Measurements from ENCODE around the gene HYAL4.
"Not testable (repeated sequence)": the region's sequence is repeated elsewhere in the genome, so short reads cannot be mapped to it uniquely, and the experiment has no call there.

HYAL4 gene, protein sequence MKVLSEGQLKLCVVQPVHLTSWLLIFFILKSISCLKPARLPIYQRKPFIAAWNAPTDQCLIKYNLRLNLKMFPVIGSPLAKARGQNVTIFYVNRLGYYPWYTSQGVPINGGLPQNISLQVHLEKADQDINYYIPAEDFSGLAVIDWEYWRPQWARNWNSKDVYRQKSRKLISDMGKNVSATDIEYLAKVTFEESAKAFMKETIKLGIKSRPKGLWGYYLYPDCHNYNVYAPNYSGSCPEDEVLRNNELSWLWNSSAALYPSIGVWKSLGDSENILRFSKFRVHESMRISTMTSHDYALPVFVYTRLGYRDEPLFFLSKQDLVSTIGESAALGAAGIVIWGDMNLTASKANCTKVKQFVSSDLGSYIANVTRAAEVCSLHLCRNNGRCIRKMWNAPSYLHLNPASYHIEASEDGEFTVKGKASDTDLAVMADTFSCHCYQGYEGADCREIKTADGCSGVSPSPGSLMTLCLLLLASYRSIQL

DNA sequence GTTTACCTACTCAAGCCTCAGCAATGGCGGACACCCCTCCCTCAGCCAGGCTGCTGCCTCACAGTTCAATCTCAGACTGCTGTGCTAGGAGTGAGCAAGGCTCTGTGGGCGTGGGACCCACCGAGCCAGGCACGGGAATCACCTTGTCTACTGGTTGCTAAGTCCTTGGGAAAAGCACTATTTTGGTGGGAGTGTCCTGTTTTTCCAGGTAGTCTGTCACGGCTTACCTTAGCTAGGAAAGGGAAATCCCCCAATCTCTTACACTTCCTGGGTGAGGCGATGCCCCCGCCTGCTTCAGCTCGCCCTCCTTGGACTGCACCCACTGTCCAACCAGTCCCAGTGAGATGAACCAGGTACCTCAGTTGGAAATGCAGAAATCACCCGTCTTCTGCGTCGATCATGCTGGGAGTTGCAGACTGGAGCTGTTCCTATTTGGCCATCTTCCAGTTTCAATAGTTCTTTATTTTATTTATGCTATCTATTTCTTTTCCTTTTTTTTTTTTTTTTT is at the start of gene HYAL4:
TSS of gene HYAL4 (plus strand) at position 458 of the 508 bp plus-strand sequence. CDS start 23,105 bp downstream, outside the sequence.
- no peak for DNase-seq

DNA sequence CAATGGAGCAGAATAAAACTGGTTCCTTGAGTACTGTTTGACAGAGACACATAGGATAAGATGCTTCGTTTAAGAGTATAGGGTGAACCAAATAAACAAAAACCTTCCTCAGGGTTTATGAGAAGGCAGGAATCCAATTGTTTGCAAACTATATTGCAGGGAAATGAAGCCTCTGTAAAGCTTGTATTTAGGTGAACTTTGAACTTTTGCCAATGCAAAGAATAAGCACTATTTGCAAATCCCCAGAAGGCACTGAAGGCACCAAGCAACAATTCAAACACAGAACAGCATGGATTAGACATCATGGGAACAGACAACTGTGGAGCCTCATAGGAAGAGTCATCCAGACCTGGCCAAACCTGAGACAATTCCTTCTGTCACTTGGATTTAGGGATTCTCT is 49.1 kb upstream of the HYAL4 start:
- DNase-seq, result no peak

DNA sequence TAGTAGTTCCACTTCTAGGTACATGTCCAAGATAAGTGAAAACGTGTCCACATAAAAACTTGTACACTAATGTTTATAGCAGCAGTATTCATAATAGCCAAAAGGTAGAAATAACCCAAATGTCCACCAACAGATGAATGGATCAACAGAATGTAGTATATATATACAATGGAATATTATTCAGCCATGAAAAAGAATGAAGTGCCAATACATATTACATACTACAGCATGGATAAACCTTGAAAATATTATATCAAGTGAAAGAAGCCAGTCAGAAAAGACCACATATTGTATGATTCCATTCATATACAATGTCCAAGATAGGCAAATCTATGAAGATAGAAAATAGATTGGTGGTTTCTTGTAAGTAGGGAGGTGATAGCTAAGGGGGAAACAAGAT is 48.4 kb upstream of the HYAL4 start:
- no peak for DNase-seq

DNA sequence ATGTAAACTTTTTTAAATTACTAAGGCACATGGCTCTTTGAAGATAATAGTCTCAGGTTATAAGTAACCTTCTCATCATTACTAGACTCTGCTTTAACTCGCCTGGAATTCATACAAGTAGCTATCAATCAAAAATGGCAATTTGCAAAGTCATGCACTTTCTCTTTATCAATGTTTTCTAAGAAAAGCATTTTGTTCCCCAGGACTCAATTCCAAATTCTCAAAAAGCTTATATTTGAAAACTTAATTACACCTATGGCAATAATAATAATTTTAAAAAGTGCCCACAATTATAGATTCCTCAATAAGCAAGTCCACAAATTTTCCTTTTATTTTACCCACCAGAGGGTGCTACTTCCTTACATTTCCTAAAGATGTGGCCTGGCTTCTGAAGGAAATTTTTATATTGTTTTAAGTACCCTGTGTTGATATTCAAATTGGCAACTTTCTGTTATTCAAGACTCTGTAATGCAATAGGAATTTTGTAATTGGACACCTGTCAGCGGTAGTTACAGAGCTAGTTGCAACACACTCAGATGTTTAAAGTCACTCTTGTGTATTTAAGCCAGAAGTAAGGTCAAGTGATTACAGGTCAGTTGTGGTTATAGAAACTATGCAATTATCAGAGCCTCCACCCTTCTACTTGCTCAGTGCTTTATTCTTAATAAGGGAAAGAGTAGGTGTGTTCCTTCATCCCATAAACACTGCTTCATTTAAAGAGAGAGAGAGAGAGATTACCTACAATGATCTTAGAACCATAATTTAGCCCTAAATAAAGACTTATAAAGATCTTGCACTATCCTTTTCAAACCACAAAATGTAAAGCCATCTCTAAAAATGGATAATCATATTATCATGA is 47.1 kb upstream of the HYAL4 start:
- peak; percentile 94 for DNase-seq

DNA sequence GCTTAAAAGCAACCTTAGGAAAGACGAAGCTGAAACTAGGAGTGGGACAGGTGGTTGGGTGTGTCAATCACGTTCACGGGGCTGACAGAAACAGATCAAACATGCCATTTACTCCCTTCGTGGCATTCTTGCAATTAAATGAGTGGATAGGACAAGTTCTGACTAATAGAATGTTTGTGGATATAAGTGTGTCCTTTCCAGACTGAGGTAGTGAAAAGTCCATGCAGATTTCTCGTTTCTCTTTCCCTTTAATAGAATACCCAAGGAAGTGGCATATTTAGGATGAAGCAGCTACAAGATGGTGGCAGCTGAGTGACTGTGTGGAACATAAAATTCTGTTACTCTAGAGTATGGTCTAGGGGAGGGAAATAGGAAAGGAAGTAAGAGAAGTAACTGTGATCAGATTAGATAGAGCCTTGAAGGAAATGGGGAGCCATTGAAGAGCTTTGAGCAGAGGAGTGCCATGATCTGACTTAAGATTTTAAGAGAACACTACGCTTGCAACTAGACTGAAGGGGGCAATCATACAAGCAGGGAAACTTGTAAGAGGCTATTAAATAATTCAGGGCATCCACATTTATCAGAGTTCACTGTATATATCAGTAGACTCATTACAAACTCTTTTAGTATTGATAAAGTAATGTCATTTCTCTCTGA is 46.3 kb upstream of the HYAL4 start:
- DNase-seq, result no peak

DNA sequence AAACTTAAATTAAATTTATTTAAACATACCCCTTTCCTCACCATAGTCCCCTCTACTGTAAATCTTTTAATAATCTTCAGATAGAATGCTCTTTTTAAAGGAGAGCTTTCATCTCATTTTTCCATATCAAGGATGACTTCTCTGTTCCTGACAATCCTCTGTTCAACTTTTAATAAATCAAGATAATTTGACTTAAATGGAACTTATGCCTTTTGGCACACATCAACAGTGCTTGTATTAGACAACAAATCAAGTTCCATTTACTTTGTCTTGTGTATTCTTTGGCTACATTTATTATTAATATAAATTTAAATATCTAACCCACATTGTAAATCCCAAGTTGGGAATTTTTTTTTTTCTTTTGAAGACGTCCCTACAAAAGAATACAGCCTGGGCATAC is 42.7 kb upstream of the HYAL4 start:
- no peak for DNase-seq

DNA sequence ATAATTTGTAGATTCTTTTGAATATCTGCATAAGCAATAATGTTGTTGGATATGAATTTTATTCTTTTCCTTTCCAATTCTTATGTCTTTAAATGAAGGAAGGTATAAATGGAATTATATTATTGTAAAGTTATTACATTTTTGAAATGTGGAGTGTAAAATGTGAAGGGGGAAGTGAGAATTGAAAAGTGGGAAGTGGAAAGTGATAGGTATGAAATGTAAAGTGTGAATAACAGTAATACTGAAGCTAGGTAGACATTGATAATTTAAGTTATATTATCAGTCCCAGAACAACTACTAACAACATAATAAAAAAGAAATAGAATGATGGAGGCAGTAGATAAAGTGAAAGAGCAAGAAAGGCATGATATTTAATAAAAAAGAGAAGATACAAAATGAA is 39.7 kb upstream of the HYAL4 start:
- no peak for DNase-seq

DNA sequence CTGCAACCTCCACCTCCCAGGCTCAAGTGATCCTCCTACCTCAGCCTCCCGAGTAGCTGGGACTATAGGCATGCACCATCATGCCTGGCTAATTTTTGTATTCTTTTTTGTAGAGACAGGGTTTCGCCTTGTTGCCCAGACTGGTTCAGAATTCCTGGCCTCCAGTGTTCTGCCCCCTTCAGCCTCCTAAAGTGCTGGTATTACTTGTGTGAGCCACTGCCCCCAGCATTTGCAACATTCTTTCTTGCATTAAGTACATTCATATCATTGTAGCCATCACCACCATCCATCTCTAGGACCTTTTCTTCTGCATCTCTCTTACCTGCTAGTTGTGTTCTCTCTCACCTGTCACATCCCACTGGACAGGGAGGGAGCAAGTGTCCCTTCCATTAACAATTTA is 35.5 kb upstream of the HYAL4 start:
- DNase-seq, result no peak

DNA sequence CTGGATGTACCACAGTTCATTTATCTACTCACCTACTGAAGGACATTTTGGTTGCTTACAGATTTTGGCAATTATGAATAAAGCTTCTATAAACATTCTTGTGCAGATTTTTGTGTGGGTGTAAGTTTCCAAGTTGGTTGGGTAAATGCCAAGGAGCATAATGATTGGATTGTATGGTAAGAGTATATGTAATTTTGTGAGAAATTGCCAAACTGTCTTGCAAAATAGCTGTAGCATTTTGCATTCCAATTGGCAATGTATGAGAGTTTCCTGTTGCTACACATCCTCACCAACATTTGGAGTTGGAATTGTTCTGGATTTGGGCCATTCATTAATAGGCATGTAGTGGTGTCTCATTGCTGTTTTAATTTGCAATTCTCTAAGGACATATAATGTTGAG is 33.9 kb upstream of the HYAL4 start:
- peak; percentile 35 for DNase-seq

DNA sequence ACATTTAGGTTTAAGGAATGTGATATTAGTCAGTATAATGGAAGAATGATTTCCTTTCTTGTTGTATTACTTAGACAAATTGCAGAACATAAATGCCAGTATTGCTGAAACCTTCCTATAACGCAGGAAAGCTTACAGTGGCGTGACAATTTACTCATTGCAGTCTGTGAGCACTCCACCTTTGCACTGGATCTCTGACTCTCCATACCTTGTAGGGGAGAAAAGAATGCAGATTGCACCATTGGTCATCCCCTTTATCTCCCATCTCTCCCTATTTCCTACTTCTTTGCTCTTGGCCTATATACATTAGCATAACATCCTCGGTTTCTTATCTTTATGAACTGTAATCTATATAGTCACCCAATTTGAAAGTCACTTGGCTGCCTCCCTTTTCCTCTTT is 28.1 kb upstream of the HYAL4 start:
- no peak for DNase-seq

DNA sequence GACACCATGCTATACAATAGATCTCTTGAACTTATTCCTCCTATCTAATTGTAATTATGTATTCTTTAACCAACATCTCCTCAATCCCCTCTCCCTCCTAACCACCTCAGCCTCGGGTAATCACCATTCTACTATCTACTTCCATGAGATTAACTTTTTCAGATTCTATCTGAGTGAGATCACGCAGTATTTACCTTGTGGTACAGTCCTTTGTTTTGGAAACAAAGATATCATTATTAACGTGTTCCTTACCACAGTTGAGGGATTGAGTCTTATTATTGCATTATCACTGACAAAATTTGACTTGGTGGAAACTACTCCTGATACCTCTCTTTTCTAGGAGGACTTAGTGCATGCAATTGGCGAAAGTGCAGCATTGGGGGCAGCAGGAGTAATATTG is 26.0 kb upstream of the HYAL4 start:
- DNase-seq, result peak; percentile 61

DNA sequence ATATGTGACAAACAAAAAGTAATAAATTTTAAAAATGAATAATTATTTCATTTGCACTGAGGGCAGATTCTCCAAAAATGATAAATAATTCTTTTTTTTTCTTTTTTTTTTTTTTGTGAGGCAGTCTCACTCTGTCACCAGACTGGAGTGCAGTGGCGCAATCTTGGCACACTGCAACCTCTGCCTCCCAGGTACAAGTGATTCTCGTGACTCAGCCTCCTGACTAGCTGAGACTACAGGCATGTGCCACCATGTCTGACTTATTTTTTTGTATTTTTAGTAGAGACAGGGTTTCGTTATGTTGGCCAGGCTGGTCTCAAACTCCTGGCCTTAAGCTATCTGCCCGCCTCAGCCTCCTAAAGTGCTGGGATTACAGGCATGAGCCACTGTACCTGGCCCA is 25.2 kb upstream of the HYAL4 start:
- DNase-seq, result not testable (repeated sequence)

DNA sequence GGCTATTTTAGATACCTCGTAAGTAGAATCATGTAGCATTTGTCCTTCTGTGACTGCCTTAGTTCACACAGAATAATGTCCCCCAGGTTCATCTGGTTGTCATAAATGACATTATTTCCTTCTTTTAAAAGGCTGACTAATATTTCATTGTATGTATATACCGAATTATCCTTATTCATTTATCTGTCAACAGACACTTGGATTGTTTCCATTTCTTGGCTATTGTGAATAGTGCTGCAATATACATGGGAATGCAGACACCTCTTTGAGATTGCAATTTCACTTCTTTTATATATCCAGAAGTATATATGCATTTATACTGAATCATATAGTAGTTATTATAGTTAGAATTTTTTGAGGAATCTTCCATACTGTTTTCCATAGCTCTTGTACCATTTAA is 24.1 kb upstream of the HYAL4 start:
- no peak for DNase-seq

DNA sequence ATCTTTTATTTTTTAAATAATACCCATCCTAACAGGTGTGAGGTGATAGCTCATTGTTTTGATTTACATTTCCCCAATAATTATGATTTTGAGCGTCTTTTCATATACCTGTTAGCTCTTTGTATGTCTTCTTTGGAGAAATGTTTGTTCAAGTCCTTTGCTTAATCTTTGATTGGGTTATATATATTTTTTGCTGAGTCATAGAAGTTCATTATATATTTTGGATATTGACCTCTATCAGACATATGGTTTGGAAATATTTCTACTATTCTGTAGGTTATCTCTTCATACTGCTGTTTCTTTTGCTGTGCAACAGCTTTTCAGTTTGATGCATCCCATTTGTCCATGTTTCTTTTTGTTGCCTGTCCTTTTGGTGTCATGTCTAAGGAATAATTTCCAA is 23.6 kb upstream of the HYAL4 start:
- no peak for DNase-seq

DNA sequence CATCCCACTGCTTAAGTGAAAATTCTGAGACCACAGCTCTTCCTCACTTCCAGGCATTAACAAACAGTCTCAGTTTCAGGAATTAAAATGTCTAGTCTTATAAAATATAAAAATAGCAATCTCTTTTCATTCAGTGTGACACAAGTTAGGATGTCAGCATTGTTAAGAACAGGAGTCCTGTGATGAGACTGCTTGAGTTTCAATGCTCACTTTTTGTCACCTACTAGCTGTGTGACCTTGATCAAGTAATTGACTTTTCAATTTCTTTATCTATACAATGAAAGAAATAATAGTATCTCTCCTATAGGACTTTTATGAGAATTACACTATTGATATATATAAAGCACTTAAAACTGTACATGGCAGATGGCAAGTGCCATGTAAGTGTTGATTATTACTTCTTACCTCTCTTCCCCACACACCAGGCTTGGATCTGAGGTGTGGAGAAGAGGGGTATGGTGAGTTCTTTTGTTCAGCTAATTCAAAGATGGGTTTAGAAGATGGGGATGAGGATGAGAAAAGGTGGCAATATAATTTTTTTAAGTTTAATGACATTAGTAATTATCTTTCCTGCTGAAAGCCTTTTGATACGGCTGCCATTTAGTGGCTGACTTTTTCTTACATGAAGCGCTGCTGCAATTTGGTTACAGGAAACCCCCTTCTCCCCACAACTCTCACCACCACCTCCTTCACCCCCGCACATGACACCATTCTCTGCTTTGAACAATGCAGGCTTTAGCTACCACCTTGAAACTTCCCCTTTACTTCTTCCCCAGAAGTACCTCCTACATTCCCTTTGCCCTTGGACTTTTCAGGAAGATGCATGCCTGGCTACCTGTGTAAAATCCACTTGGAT is 20.8 kb upstream of the HYAL4 start:
- no peak for DNase-seq

DNA sequence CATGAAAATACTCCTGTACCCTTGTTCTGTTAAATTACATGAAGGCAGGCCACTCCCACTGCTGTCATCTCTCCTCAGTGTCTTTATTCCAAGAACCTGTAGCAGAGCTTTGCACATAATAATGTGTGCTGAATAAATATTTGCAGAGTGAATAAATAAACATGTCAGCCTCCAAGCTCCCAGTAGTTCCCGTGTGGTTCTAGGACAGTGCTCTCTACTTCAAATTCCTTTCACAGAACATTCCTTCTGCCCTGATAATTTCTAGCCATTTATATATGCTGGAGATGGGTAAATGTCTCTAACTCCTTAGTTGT is 20.3 kb upstream of the HYAL4 start:
- no peak for DNase-seq

DNA sequence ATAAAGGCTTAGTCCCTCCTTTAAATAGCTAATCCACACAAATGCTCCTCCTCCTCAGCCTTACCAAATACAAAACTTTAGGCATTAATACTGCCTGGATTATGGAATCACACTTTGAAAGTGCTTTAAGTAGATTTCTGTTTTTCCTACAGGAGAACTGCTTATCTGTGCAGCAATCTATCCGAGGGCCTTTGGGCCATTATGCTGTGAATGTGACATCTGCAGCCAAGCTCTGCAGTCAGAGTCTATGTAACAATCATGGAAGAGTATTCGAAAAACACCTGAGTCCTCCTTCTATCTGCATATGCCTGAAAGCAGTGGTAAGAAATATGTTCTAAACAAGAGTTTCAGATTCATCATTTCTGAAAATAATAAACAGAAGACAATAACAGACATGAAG is 16.2 kb upstream of the HYAL4 start:
- DNase-seq, result no peak

DNA sequence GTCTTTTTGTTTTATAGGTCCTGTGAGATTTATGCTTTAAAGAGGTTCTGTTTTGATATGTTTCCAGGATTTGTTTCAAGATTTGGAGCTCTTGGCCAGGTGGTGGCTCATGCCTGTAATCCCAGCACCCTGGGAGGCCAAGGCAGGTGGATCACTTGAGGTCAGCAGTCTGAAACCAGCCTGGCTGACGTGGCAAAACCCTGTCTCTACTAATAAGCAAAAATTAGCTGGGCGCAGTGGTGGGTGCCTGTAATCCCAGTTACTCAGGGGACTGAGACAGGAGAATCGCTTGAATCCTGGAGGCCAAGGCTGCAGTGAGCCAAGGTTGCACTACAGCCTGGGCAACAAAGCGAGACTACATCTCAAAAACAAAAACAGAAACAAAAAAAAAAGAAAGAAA is 8.3 kb upstream of the HYAL4 start:
- no peak for DNase-seq

DNA sequence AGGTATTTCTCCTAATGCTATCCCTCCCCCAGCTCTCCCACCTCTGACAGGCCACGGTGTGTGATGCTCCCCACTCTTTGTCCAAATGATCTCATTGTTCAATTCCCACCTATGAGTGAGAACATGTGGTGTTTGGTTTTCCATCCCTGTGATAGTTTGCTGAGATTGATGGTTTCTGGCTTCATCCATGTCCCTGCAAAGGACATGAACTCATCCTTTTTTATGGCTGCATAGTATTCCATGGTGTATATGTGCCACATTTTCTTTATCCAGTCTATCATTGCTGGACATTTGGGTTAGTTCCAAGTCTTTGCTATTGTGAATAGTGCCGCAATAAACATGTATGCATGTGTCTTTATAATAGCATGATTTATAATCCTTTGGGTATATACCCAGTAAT is 5.9 kb upstream of the HYAL4 start:
- not testable (repeated sequence) for DNase-seq

DNA sequence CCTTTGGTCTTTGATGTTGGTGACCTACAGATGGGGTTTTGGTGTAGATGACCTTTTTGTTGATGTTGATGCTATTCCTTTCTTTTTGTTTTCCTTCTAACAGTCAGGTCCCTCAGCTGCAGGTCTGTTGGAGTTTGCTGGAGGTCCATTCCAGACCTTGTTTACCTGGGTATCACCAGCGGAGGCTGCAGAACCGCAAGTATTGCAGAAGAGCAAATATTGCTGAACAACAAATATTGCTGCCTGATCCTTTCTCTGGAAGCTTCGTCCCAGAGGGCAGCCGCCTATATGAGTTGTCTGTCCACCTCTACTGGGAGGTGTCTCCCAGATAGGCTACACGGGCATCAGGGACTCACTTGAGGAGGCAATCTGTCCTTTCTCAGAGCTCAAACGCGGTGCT is 827 bp upstream of the HYAL4 start:
- DNase-seq, result not testable (repeated sequence)

DNA sequence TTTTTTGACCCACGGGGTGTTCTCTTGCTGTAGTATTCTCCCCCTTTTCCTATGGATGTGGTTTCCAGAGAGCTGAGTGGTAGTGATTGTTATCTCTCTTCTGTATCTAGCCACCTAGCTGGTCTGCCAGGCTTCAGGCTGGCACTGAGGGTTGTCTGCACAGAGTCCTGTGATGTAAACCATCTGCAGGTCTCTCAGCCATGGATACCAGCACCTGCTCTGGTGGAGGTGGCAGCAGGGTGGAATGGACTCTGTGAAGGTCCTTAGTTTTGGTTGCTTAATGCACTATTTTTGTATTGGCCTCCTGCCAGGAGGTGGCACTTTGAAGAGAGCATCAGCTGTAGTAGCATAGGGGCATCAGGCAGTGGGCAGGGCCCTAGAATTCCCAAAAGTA is 851 bp downstream of the HYAL4 start:
- no peak for DNase-seq

DNA sequence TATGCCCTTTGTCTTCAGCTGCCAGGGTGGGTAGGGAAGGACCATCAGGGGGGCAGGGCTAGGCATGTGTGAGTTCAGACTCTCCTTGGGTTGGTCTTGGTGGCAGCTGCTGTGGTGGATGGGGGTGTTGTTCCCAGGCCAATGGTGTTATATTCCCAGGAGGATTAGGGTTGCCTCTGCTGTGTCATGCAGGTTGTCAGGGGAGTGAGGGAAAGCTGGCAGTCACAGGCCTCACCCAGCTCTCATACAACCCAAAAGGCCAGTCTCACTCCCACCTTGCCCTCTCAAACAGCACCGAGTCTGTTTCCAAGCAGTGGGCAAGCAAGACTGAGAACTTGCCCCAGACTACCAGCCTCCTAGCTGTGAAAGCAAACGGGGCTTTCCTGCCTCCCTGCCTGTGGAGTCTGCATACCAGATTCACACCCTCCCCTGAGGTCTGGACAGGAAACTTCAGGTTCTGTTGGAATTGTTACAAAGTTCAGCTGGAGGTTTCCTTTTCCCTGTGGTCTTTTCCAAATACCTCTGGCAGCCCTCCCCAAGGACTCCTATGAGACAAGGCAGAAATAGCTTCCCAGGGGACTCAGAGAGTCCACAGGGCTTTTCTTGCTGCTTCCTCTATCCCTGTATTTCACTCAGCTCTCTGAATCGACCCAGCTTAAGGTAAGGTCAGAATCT is 1.4 kb downstream of the HYAL4 start:
- peak; percentile 81 for DNase-seq
